Stimulated activated CD4-positive, alpha-beta T cell treated with anti-CD3 and anti-CD28 coated beads, Interleukin-4, amount 100 ng/mL, for 1 hour (primary cell): Measurements from ENCODE around the gene GTPBP1.
A peak's percentile ranks its signal among the peaks of the same experiment; 100 is the strongest.

ENCODE experiments used
- DNase-seq: peaks from one replicate; pipeline ENCODE4 v3.0.0-alpha.2; 2020

Gene GTPBP1

DNA sequence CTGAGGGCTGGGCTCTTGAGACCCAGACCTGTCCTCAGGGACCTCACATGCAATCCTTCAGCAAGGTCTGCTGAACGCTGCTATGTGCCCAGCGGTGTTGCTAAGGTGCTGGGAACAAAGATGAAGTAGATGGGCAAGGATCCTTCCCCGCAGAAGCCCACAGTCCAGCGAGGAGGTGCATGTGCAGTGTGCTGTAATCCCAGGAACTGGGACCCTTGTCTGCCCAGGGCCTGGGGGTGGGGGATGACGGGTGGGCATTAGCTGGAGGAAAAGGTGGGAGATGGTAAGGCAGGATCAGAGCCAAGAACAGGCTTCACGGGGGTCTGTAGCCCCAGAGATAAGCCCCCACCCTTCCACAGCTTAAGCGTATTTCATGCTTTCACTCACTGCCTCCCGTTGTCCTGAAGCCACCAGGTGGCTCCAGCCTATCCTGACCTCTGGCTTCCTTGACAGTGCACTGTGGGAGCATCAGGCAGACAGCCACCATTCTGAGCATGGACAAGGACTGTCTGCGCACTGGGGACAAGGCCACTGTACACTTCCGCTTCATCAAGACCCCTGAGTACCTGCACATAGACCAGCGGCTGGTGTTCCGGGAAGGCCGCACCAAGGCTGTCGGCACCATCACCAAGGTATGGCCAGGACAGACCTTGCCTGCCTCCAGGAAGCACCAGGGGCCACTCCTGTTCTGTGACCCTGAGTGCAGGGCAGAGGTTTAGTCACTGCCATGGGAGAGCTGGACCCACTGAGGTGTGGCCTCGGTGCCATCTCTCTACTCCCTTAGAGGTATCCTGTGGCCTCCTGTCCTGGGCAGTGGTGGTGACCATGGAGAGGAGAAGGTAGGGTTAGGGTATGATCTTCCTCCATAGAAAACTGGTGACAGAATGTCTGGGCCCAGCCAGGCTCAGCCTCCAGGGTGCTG lies 22.0 kb downstream of the GTPBP1 start:
- DNase-seq, result no peak

DNA sequence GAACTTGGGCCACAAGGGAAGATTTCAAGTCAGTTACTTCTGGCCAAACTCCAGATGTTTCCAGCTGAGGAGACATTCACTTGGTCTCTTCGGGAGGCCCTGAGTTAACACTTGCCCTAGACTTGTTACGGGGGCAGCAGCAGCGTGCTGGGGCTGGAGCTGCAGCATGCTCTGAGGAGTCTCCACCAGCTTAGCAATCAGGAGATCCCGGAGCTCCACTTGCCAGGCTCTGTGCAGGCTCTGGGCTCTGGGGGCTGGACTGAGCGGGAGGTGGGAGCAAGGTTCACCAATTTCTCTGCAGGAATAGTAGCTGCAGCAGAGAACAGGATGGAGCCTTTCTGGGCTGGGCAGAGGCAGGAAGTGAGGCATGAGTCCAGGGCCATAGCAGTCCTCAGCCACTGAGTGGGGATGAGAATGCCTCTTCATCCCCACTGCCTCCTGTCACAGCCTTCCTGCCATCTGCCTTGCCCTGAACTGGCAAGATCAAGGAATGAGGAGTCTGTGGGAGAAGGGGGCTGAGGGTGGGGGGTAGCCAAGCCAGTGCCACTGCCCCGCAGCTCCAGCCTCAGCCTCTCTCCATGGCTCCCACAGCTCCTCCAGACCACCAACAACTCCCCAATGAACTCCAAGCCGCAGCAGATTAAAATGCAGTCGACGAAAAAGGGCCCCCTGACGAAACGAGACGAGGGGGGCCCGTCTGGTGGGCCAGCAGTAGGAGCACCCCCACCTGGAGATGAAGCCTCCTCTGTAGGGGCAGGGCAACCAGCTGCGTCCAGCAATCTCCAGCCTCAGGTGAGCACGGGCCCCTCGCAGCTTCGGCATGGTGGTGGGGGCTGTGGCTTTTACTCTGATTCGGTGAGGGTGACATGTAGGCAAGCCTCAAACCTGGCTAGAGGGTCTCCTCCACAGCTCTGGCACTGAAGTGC lies 23.4 kb downstream of the GTPBP1 start:
- DNase-seq, result no peak

DNA sequence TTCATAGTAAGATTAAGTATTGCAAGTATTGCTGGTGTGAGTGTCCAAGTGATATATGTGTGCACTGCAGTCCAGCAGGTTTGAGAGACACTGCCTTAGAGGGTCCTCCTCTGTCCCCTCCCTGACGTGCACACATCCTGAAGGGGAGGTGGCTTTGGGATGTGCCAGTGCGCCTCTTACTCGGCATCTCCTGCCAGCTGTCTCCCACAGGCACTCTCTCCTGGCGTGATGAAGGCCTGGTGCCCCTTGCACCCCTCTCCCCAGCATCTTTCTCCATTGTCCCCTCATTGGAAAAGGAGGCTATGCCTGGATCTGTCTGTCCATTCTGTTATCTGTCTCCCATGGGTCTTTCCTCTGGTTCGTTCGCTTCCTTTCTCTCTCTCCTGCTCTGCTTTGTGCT lies 24.2 kb downstream of the GTPBP1 start:
- no peak for DNase-seq

DNA sequence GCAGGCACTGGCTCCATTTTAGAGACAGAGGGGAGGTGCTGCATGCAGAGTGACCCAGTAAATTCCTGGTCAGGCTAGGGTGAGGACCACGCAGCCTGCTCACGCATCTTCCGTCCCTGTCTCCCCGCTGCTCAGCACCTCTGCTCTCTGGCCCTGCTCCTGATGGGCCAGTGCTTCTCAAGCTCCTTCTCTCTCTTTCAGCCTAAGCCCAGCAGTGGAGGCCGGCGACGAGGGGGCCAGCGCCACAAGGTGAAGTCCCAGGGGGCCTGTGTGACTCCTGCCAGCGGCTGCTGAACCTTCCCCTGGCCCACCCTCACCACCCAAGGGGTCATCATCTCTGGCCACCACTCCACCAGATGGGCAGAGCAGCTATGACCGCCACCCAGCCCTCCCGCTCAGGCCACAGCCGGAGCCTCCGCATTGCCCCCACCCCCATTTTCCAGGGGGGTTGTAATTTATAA lies 24.7 kb downstream of the GTPBP1 start:
- DNase-seq, result no peak

DNA sequence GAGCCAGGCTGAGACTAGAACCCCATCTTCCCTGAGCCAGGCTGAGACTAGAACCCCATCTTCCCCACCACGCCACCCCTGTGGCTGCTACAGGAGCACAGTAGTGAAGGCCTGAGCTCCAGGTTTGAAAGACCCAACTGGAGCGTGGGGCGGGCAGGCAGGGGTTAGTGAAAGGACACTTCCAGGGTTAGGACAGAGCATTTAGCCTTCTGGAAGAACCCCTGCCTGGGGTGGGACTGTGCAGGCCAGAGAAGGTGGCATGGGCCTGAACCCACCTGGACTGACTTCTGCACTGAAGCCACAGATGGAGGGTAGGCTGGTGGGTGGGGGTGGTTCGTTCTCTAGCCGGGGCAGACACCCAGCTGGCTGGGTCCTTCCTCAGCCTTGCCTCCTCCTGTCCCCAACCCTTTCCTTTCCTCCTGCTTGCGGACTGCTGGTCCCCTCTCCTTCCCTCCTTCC lies 26.0 kb downstream of the GTPBP1 start:
- DNase-seq, result no peak

DNA sequence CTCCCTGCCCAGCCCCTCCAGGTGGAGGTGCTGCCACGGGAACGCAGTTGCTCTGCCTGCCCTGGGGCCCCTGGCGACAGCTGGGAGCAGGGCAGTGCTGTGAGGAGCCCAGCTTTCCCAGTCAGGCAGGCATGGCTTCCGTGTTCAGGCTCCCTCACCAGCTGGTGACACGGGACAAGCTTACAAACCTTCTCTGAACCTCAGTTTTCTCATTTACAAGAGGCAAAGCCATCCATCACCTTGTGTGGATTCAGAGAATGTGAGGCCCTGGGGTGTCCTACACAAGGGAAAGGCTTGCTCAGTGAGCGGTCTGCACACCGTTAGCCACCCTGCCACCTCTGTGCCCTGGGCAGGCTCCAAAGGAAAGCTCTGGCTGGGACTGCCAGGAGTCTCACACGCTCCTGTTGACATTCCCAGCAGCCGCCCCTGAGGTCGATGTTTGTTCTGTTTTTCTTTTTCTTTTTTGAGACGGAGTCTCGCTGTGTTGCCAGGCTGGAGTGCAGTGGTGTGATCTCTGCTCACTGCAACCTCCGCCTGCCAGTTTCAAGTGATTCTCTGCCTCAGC lies 26.6 kb downstream of the GTPBP1 start:
- no peak for DNase-seq

DNA sequence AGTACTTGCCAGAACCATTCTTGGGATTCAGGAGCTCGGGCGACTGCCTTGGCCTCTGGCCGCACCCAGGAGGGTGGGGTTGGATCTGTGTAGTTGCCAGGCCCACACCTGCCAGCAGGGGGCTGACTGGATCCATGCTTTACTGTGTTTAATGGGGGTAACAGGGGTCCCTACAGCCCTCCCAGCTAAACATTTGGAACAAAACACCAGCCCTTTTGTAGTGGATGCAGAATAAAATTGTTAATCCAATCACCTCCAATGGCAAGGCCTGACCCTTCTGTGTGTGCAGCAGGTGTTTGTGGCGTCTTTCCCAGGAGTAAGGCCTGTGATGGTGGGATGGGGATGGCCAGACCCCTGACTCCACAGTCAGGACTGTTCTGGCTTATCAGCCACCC lies 27.6 kb downstream of the GTPBP1 start:
- peak; percentile 58 for DNase-seq

DNA sequence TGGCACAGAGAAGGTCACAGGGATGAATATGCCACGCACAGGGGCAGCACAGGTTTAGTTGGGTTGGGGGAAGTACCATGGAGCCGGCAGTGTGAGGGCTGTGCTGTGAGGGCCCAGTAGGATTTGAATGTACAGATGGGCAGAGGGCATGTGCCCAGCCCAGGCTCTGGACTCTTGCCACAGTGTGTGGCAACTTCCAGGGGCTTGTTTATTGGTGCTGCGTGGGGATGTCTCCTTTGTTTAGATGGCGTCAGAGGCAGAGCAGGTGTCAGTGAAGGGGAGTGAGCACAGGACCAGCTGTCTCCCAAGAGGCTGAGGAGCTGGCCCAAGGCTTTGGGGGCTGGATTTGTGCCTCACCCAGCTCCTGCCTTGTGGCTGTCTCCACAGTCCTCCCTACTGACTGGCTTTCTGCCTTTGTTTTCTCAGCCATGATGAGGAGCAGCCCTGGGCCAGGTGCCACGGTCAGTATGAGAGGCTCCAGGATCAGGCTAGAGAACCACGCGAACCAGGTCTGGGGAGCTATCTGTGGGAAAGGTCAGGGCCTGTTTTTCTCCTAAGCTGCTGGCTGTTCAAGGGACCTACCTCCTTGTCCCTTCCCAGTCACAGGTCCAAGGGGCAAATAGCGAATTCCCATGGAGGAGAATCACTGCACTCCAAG lies 28.1 kb downstream of the GTPBP1 start:
- DNase-seq, result no peak

DNA sequence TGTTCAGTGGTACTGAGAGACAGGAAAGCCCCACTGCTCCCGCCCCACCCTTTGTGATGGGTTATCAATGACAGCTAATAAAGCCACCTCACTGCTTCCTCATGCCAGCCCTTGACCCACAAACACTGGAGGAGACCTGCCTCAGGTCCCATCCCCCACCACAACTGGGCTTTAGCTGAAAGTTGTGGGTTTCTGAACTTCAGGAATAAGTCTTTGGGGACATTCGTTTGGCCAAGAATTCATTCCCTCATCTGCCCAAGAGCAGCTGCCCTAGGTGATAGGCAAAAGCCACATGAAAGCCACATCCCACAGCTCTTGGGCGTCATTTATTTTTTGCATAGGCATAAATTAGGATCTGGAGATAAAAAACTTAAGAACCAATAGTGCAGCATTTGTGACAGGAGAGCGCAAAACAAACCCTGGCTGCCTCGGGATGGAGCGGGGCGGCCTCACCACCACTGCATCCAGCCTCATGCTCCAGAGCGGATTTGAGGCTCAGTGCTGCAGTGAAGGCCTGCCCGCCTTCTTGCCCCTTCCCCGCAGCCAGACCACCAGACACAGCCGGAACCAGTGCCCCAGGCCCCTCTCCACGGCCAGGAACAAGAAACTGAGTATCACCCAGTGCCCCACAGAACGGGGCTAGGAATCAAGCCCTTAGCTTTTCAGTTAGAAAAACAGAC lies 28.8 kb downstream of the GTPBP1 start:
- no peak for DNase-seq

DNA sequence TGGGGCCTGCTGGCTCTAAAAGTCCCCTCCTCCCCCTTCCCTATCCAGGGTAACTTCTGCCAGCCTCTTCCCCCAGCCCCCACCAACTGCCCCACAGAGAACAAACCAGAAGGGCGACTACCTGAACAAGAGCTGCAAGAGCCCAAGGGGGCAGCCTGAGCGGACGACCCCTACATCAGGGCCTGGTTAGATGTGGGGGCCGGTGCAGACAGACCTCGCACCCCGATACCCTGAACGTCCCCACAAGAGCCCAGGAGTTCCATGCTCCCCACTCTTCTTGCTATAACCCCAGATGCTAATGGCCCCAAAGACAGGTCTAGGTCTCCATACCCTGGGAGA lies 29.4 kb downstream of the GTPBP1 start:
- DNase-seq, result no peak

DNA sequence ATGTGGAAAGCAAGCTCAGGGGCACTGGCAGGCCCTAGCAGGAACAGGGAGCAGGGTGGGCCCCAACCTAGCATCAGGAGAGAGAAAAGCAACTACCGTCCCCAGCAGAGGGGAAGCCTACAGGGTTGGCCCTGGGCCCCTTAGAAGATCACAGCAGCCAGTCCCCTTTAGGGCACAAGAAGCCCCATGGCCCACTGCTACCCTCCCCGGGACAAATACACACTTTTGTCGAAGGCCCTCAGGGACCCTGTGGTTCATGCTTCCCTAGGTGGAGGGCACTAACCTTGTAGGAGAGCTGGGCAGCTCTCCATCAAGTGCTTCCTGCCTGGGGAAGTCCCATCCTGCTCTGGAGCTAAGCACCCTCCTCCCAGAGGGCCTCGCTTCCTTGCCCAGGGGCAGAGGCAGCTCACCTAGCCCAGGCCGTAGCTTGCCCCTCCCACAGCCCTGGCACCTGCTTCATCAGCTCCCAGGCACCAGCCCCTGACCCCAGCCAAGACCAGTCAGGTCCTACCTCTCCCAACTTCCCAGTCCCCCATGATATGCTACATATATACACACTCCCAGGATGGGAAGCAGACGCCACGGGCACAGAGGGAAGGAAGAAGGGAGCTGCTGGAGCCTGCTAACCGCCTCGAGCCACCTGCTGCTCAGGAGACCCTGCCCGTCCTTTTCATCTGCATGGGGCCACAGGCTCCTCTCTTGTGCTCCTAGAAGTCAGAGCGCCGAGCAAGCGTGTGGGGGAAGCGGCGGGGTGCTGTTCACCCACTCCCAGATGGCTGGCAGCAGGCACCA lies 29.9 kb downstream of the GTPBP1 start:
- no peak for DNase-seq

DNA sequence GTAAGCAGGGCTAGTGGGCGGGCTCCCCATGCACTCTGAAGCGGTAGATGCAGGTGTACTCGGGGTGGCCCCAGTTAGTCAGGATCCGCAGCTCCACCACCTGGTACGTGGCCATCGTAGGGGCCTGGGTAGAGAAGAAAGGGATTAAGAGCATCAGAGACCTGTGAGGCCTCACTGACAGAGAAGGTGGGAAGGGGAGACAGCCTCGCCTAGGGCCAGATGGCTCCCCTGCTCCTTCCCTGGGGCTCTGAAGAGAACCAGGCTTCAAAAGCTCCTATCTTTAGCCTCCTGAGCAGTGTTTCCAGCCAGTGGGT lies 30.5 kb downstream of the GTPBP1 start:
- no peak for DNase-seq

DNA sequence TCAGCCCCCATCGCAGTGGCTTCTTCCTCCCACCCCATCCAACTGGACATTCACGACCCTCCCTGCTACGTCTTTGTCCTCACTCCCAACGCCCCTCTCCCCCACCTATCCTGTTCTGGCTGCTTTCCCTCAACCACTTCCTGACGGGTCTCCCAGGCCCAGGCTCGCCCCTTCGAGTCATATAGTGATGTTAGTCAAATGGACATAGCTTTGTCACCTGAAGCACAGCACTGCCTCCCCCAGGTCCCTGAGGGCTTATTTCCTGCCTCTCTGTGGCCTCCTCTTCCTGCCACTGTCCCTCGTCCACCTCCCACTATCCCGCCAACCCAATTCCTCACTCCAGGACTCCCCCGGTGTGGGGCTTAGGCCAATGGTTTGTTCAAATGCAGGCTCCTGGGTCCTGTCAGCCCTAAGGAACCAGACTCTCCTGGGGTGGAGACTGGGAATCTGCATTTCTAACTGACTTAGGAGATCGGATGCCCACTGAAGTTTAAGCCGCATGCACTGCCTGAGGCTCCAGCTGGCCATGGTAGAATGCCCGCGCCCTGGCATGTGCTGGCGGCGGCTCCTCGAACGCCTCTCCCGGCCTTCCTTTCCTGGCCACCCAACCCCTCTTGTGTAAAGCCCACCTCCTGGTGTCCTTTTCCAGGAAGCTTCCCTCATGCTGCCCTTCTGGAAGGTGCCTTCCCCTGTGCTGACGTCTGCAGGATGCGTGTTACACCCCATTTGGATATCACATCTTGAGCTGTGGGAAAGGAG lies 31.7 kb downstream of the GTPBP1 start:
- no peak for DNase-seq

DNA sequence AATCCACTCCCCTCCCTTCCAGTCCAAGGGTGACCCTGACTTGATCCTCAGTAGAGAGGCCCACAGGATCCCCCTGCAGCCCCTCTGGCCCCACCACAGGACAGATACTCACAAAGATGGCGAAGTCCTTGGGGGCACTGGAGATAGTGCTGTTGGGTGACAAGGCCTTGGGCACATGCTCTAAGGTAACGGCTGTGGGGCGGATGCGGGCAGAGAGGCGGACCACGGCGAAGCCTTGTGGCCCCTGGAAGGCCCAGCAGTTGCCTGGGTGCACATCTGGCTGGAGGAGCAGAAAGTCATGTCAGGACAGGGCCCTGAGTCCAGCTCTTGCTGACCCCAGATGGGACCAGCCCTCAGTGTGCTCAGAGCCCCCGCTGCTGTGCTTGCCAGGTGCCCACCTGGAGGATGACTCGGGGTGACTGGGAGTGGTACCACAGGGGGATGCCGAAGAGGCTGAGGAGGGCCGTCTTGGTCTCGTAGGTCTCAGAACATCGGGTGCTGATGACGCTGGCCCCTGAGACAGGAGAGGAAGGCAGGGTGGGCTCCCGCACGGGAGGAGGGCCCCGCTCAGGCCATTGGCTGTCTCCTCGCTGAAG lies 32.8 kb downstream of the GTPBP1 start:
- DNase-seq, result no peak

DNA sequence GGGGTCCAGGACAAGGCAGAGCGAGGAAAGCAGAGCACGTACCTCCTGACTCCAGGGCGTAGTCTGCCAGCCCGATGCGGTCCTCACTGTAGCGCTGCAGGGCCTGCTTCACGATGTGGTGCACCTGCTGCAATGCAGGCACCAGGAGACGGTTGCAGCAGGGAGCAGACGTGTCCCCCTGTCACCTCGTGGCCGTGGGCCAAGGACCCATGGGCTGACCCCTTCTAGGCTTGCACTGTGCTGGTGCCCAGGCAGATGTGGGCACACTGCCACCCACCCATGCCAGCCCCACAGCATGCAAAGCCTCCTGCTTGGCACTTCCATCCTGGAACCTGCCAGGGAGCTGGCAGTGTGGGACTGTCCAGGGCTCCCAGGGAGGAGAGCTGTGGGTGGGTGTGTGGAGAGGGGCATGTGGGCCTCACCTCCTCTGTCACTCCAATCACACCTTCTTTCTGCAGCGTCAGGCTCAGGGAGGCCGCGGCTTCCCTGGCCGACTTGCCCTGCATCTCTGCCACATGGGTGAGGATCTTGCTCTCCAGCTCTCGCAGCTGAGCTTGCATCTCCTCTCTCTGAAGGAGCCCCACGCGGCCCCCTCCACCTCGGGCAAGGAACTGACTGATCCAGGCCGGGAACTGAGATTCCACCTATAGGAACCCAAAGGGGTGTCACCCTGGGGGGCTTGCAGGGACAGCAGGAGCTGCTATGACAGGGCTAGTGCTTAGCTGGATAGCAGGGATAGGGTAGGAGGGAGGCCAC lies 33.7 kb downstream of the GTPBP1 start:
- DNase-seq, result no peak

DNA sequence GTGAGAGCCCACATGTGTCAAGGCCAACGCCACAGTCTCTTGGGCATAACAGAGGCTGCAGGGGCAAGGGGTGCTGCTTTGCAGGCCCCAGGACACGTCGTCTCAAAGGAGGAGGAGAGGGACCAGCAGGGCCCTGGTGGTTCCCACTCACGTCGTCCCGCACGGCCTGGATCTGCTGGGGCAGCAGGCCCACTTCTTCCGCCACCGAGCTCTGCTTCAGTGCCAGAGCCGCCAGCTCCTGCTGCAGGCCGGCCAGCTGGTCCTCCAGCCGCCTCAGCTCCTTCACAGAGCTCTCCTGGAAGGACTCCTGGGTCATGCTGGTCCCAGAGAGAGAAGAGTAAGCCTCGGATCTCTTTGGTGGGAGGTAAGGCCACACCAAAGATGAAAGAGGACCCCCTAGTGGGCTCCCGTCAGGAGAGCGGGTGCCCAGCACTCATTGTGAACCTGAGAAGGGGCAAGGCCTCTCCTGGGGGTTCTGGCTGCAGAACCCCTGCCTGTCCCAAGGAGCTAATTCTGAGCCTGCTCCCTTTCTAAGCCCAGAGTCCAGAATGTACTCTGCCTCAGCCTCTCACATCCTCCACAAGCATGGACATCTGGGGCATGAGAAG lies 34.5 kb downstream of the GTPBP1 start:
- DNase-seq, result no peak

DNA sequence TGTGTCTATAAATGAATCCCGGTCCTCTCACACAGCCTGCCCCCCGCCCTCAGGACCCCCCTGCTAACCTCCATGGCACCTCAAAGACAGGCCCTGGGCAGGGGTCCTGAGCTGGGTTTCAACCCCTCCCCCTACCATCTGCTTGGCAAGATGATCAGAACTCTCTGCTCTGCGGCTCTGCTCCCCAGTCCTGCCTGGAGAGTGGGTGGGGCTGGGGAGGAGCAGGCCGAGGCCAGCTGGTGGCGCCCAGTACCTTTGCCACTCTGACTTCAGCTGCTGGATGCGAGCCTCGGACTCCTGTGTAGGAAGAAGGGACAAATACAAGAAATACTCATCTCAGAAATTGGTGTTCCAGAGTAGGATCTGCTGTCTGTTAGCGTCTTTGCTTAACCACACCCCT lies 35.0 kb downstream of the GTPBP1 start:
- DNase-seq, result no peak

DNA sequence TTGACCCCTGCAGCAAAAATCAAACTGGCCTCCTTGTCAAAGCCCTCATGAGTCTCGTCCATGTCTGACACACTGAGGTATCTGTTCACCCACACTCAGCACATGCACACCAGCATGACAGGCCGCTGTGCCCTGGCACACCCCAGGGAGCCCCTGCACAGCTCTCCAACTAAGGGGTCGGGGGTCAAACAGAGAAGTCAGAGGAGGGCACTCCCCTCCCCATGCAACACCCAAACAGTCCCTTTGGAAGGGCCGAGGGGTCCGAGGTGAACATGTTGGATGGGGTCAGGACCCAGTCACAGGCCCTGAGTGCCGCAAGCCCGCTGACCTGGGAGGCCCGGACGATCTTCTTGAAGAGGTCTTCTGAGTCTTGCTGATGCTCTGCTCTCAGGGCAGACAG lies 35.4 kb downstream of the GTPBP1 start:
- DNase-seq, result no peak

DNA sequence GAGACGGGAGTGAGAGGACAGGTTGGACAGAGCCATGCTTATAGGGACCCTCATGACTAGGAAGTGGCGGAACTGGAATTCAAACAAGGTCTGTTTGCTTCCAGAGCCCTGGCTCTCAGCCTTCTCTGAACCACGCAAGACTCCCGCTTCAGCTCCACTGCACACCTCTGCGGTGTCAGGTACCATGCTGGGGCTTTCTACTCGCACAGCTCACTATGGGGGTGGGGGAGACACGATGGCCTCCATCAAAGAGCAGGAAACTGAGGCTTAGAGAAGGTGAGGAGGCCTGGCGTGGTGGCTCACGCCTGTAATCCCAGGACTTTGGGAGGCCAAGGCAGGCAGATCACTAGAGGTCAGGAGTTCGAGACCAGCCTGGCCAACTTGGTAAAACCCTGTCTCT lies 35.8 kb downstream of the GTPBP1 start:
- DNase-seq, result no peak
